ENCODE measurements around the gene DHRS3.

DNA sequence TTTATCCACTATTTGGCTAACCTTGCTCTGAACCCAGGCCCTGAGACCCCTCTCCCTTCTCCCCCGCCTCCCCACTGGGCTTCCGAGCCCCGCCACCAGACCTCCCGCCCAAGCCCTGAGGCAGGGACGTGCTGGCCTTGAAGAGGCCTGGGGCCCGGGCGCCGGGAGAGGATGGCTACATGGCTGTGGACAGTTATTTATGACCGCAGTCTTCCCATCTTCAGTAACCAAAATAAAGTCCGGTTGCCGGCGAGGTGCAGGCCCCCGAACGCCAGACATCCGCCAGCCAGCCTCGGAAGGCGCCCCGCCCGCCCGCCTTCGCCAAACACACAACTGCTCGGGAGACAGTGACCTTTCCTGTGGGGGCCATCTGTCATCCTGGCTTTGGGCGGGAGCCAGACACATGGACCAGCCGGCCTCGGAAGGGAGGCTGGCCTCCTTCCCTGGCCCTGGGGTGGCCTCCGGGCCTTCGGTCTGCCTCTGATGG, 69.0 kb downstream of the DHRS3 start:
- TF ChIP-seq POLR2AphosphoS5 (IDR thresholded peaks at IDR 0.05; ENCODE audit: borderline replicate concordance, low read depth, low read length) (no peak), EZH2 (IDR thresholded peaks at IDR 0.05) (no peak)

Measured in SK-N-MC (cell line).